Motor neuron (in vitro differentiated cells): Measurements from ENCODE around the gene PPM1D. TPM values are rescaled to one million over a fixed set of nuclear protein-coding genes. Genes with fewer than 3 reads are reported as not detected.

Experiments used
- ATAC-seq, 8 experiments: fragments of 200-7000 bp; cut with Tn5 transposase; replicated peaks in 6 of 8; 2 replicates each; pipeline ENCODE4 v1.8.0; 2021; ENCODE audit warnings: mild to moderate bottlenecking in 8 of 8, moderate library complexity in 8 of 8
- H3K27ac ChIP-seq, 2 donors: fragments of 250-450 bp; sonication (Bioruptor Pico); 2 replicates each; pipeline ENCODE4 v1.9.0; 2021; ENCODE audit warnings: antibody characterized with exemption in 2 of 2, mild to moderate bottlenecking in 2 of 2, moderate library complexity in 1 of 2
- H3K4me1 ChIP-seq, 2 donors: fragments of 250-450 bp; sonication (Bioruptor Pico); replicated peaks in 1 of 2; 2 replicates each; pipeline ENCODE4 v1.6.1; 2021; ENCODE audit warnings: antibody characterized with exemption in 2 of 2, mild to moderate bottlenecking in 2 of 2, moderate library complexity in 1 of 2
- H3K4me3 ChIP-seq, 5 donors: fragments of 250-450 bp; sonication (Bioruptor Pico); 2 replicates each; pipeline ENCODE4 v1.9.0; 2021; ENCODE audit warnings: antibody characterized with exemption in 5 of 5, mild to moderate bottlenecking in 5 of 5, moderate library complexity in 4 of 5
- WGBS, 10 experiments: fragments of 450-650 bp; shearing (Covaris generic); methylation state at CpG; one replicate each; pipeline ENCODE4 v1.0.0; 2022; 5-methylcytosine and 5-hydroxymethylcytosine counted together
- in situ Hi-C, 9 experiments: fragments of 400-800 bp; cut with MboI; loops; one replicate each; pipeline ENCODE4 v1.15.0; 2021; ENCODE audit warnings: low sequenced_read_pairs in 9 of 9, low pct_unique_long_range_greater_than_20kb in 2 of 9; ENCODE audit not compliant: unreplicated experiment in 9 of 9
- total RNA-seq, 8 experiments: library from RNA; unstranded; fragments of 300-600 nt; gene quantifications; 2 replicates each; pipeline versions ENCODE4 v1.2.3 to v1.2.4, GENCODE V29; 2022

PPM1D gene
- total RNA-seq, 8 experiments from 2014 or later = 7.3 to 26.1 (median 15.2) TPM

DNA sequence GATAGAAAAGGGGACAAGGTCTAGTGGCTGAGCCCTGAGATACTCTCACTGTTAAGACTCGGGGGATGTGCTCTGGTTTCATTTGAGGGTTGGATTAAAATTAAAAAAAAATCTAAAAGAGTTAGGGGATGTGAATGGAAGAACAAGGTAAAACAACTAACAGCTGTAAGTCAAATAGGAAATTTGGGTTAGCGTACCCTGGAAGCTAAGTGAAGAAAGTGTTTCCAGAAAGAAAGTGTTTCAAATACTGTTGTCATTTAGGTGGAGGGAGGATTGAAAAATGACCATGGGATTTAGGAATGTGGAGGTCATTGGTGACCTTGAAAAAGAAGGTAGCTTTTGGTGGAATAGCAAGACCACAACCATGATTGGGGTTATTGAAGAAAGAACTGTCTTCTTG lies 37.7 kb downstream of the PPM1D start:
- 59 to 100% (median 93%) methylated on average over 1 to 2 of the region's 2 CpGs for WGBS, 10 experiments
- Histone ChIP-seq H3K4me1 (peaks cover 5 to 15% of the 10 kb centered on the region in 2 donors), H3K27ac (no peak overlapping the region), H3K4me3 (no peak overlapping the region)
- no peak for ATAC-seq
- in situ Hi-C loops = no loop called here

DNA sequence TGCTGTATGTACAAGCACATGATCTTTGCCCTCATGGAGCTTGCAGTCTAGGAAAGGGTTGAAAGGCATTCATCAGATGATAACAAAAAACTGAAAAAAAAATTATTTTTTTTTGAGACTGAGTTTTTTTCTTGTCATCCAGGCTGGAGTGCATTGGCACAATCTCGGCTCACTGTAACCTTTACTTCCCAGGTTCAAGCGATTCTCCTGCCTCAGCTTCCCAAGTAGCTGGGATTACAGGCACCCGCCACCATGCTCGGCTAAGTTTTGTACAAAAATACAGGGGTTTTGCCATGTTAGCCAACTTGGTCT lies 39.0 kb downstream of the PPM1D start:
- H3K4me3 ChIP-seq = no peak overlapping the region
- in situ Hi-C loops = no loop called here
- no peak for ATAC-seq
- peaks cover 5 to 15% of the 10 kb centered on the region in 2 donors for H3K4me1 ChIP-seq
- H3K27ac ChIP-seq = no peak overlapping the region
- 50 to 100% (median 80%) methylated on average over 1 to 4 of the region's 4 CpGs; no CpG with 5 or more reads in 3 of the 10 experiments for WGBS, 10 experiments

DNA sequence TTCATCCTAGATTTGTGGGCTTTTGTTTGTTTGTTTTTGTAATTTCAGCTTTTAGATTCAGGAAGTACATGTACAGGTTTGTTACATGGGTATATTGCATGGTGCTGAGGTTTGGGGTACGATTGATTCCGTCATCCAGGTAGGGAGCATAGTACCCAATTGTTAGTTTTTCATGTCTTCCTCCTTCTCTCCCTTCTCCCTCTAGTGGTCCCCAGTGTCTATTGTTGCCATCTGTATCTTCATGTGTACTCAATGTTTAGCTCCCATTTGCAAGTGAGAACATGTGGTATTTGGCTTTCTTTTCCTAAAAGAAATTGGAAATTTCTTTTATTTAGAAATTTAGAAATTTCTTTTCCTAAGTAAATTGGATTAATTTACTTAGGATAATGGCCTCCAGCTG lies 40.5 kb downstream of the PPM1D start:
- Histone ChIP-seq H3K4me3 (no peak overlapping the region), H3K27ac (no peak overlapping the region), H3K4me1 (peaks cover 5 to 10% of the 10 kb centered on the region in 2 donors)
- in situ Hi-C loops = no loop called here
- 80 to 100% (median 93%) methylated on average over 1 to 2 of the region's 2 CpGs; no CpG with 5 or more reads in 2 of the 10 experiments for WGBS, 10 experiments
- peak in 1 of 8 experiments; percentile 33 for ATAC-seq

DNA sequence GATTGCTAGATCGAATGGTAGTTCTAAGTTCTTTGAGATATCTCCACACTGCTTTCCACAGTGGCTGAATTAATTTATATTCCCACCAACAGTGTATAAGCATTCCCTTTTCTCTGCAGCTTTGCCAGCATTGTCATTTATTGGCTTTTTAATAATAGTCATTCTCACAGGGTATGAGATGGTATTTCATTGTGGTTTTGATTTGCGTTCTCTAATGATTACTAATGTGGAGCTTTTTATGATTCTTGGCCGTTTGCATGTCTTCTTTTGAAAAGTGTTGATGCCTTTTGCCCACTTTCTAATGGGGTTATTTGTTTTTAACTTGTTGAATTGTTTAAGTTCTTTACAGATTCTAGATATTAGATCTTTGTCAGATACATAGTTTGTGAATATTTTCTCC lies 41.1 kb downstream of the PPM1D start:
- in situ Hi-C loops = no loop called here

DNA sequence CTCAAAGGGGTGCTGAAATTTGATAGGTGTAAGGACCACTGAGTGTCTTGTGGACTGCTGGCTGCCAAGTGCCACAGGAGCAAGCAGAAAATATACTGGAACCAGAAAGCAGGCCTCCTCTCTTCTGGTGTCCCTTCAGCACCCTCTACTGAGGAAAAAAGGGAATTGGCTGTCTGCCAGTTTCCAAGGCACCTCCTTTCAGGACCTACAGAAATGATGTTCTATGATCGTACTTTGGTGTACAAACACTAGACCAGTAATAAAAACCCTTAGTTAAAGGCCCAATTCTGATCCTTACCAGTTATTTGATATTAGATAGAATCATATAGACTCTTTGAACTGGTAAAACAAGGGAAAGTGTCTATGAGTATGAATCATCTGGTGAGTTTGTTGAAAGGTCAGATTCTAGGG lies 41.8 kb downstream of the PPM1D start:
- in situ Hi-C loops = no loop called here
- peak; percentile 47 to 87 (median 78) for ATAC-seq
- peaks cover 0 to 7% of the 10 kb centered on the region in 2 donors for H3K4me1 ChIP-seq
- no peak overlapping the region for H3K4me3 ChIP-seq
- H3K27ac ChIP-seq = no peak overlapping the region
- WGBS, 10 experiments = 0 to 100% (median 63%) methylated on average over 1 of the region's 1 CpG; no CpG with 5 or more reads in 3 of the 10 experiments

More for the DNA sequence above, 41.1 kb downstream of the PPM1D start:
- H3K4me1 ChIP-seq = peaks cover 6 to 7% of the 10 kb centered on the region in 2 donors
- H3K27ac ChIP-seq = no peak overlapping the region
- H3K4me3 ChIP-seq = no peak overlapping the region
- ATAC-seq = no peak
- 42 to 100% (median 85%) methylated on average over 1 to 3 of the region's 3 CpGs for WGBS, 10 experiments

DNA sequence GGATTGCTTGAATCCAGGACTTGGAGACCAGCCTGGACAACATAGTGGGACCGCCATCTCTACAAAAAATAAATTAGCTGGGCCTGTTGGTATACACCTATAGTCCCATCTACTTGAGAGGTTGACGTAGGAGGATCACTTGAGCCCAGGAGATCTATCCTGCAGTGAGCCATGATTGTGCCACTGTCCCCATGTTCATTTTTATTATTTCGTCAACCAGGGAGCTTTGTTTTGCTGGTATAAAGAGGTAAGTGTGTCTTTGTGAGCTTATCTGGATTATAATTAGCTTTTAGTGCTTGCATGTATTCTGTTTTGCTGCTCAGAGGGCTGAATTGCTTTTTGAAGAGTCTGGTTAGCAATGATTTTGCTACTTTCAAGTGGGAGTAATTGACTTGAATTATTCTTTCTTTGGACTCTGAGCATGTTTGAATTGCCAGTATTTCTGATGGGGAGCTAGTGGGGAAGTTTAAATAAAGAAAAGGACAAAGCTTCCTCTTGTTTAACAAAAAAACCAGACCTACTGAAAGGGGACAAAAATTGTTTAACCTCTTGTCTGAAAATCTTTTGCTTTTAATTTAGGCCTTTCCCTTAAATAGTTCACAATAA lies 46.0 kb downstream of the PPM1D start:
- in situ Hi-C loops = no loop called here
- ATAC-seq = peak in 1 of 8 experiments; percentile 21
- no peak overlapping the region for H3K27ac ChIP-seq
- peaks cover 0 to 7% of the 10 kb centered on the region in 2 donors for H3K4me1 ChIP-seq
- no peak overlapping the region for H3K4me3 ChIP-seq
- WGBS, 10 experiments = 57 to 100% (median 96%) methylated on average over 1 to 3 of the region's 3 CpGs; no CpG with 5 or more reads in 4 of the 10 experiments

DNA sequence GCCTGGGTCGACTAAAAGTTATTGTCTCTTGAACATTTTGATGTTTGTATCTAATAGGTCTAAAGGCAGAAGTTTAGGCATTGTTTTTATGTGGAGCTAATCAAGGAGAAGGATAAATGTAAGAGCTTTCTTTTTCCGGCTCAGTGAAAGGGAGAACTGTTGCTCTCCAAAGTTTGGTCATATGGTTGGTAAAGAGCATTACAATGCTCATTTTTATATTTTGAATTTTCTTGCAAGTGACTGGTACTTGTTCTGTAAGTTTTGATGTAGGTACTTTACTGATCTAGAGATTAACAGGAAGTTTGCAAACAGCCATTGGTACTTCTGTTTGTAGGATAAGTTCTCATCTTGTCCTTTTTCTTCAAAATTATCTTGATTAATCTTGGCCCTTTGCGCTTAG lies 46.7 kb downstream of the PPM1D start:
- no peak for ATAC-seq
- WGBS, 10 experiments = 68 to 98% (median 82%) methylated on average over 2 to 3 of the region's 3 CpGs

DNA sequence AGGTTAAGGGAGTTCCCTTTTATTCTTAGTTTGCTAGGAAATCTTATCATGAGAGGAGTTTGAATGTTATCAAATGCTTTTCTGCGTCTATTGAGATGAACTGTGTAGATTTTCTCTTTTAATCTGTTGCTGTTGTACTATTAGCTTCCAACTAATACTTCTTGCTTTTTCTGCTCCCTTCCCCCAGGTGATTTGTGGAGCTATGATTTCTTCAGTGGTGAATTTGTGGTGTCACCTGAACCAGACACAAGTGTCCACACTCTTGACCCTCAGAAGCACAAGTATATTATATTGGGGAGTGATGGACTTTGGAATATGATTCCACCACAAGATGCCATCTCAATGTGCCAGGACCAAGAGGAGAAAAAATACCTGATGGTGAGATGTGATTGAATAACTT lies 47.7 kb downstream of the PPM1D start:
- Histone ChIP-seq H3K4me1 (peaks cover 0 to 7% of the 10 kb centered on the region in 2 donors), H3K4me3 (no peak overlapping the region), H3K27ac (no peak overlapping the region)
- in situ Hi-C loops = no loop called here
- 88 to 100% (median 100%) methylated on average over 1 of the region's 1 CpG; no CpG with 5 or more reads in 2 of the 10 experiments for WGBS, 10 experiments
- ATAC-seq = no peak

More for the DNA sequence above, 46.7 kb downstream of the PPM1D start:
- Histone ChIP-seq H3K4me1 (peaks cover 0 to 7% of the 10 kb centered on the region in 2 donors), H3K4me3 (no peak overlapping the region), H3K27ac (no peak overlapping the region)
- in situ Hi-C loops = no loop called here

DNA sequence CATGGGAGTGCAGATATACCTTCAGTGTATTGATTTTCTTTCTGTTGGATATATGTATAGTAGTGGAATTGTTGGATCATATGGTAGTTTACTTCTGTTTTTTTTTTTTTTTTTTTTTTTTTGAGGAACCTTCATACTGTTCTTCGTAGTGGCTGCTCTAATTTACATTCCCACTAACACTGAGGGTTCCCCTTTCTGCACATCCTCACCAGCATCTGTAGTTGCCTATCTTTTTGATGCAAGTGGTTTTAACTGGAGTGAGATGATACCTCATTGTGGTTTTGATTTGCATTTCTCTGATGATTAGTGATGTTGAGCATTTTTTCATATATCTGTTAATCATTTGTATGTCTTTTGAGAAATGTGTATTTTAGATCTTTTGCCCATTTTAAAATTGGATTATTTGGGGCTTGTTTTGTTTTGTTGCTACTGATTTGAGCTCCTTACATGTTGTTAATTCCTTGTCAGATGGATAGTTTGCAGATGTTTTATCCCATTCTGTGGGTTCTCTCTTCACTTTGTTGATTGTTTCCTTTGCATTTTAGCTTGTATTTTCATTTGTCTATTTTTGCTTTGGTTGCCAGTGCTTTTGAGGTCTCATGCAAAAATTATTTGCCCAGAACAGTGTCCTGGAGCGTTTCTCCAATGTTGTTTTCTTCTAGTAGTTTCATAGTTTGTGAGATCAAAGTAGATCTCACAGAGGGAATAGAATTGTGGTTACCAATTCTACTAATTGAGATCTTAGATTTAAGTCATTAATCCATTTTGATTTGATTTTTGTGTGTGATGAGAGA lies 52.7 kb downstream of the PPM1D start:
- H3K4me1 ChIP-seq = no peaks in the 10 kb centered on the region
- no peak overlapping the region for H3K4me3 ChIP-seq
- in situ Hi-C loops = no loop called here
- ATAC-seq = no peak
- no peak overlapping the region for H3K27ac ChIP-seq
- WGBS, 10 experiments = 66 to 100% (median 93%) methylated on average over 1 to 2 of the region's 2 CpGs; no CpG with 5 or more reads in 1 of the 10 experiments

DNA sequence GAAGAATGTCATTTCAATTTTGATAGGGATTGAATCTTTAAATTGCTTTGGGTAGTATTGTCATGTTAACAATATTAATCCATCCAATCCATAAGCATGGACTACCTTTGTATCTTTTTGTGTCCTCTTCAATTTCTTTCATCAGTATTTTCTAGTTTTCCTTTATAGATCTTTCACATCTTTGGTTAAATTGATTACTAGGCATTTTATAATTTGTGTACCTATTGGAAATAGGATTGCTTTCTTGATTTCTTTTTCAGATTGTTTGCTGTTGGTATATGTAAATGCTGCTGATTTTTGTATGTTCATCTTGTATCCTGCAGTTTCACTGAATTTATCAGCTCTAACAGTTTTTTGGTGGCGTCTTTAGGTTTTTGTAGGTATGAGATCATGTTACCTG lies 53.6 kb downstream of the PPM1D start:
- no peak overlapping the region for H3K27ac ChIP-seq
- in situ Hi-C loops = no loop called here
- no peaks in the 10 kb centered on the region for H3K4me1 ChIP-seq
- WGBS, 10 experiments = 89 to 100% (median 100%) methylated on average over 1 of the region's 1 CpG; no CpG with 5 or more reads in 1 of the 10 experiments
- H3K4me3 ChIP-seq = no peak overlapping the region
- ATAC-seq = no peak

DNA sequence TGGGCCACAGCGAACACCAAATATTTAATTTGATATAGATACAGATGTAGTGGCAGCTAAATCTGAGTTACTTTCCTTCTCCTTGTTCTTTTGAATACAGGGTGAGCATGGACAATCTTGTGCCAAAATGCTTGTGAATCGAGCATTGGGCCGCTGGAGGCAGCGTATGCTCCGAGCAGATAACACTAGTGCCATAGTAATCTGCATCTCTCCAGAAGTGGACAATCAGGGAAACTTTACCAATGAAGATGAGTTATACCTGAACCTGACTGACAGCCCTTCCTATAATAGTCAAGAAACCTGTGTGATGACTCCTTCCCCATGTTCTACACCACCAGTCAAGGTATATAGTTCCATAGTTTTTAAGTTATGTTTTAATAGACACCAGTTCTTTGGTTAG lies 56.5 kb downstream of the PPM1D start:
- in situ Hi-C loops = no loop called here
- ATAC-seq = no peak
- WGBS, 10 experiments = 86 to 100% (median 97%) methylated on average over 1 to 5 of the region's 5 CpGs
- Histone ChIP-seq H3K4me1 (no peaks in the 10 kb centered on the region), H3K27ac (no peak overlapping the region), H3K4me3 (no peak overlapping the region)

DNA sequence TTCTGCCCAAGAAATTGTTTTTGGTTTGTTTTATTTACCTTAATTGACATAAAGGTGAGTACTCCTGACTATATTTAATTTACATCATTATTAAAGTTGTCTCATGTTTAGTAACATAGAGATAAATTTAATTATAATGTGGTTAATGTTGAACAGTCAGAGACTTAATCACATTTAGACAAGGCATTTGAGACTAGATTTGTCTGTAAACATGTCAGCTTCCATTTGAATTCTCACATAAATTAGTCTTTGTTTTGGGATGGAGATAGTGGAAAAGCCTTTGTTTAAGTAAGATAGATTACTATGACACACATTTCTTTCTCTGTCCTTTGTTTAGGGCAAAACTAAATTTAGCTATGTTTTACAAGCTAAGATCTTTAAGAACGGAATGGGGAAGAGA lies 59.2 kb downstream of the PPM1D start:
- H3K4me1 ChIP-seq = no peaks in the 10 kb centered on the region
- in situ Hi-C loops = no loop called here
- no peak for ATAC-seq
- 85 to 100% (median 100%) methylated on average over 1 of the region's 1 CpG; no CpG with 5 or more reads in 2 of the 10 experiments for WGBS, 10 experiments
- H3K4me3 ChIP-seq = no peak overlapping the region
- H3K27ac ChIP-seq = no peak overlapping the region

DNA sequence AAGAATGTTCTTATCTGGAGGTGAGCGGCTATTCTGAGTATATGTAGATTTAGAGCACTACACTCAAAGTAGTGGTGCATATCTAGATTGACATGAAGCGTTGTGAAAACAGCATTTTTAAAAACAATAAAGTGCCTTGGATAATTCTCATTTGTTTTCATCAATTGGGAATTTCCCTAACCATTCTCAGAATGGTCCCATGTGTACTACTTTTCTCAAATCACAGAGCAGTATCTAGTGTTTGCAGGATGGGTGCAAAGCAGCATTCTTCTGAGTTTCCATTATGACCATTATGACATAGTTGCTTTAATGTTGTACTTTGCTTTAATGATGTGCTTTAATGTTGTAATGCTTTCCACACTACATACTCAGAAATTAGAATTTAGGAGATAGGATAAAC lies 61.5 kb downstream of the PPM1D start:
- no peak overlapping the region for H3K4me3 ChIP-seq
- H3K27ac ChIP-seq = no peak overlapping the region
- no peaks in the 10 kb centered on the region for H3K4me1 ChIP-seq
- WGBS, 10 experiments = 83 to 100% (median 94%) methylated on average over 1 to 2 of the region's 2 CpGs; no CpG with 5 or more reads in 3 of the 10 experiments
- in situ Hi-C loops = no loop called here
- ATAC-seq = no peak
